HEK293 (cell line): ENCODE results near the gene ETV6.

Experiments used
- CTCF ChIA-PET: fragments of 350-600 bp; formaldehyde crosslinking; extraction: SDS; loops from one replicate; lab custom pipeline; 2021; ENCODE audit warnings: antibody characterized with exemption; lab: Yijun Ruan, JAX
- POLR2A ChIA-PET: fragments of 300-600 bp; formaldehyde crosslinking; extraction: SDS; loops from one replicate; lab custom pipeline; 2020; ENCODE audit warnings: antibody characterized with exemption, inconsistent platforms; lab: Yijun Ruan, JAX
- H3K27ac ChIP-seq: fragments of 200-500 bp; sonication (Bioruptor generic); 2 replicates; pipeline ENCODE4 v1.5.1; 2014; ENCODE audit warnings: low read depth, low read length, control low read depth, inconsistent platforms; ENCODE audit errors: extremely low read depth
- H3K36me3 ChIP-seq, 2 experiments: fragments of 200-500 bp in 1 of 2; sonication (Bioruptor generic) in 1 of 2; 1 replicate in 1 of 2; 2 replicates in 1 of 2; pipeline ENCODE4 v1.5.1; 2014 to 2017; ENCODE audit warnings: inconsistent platforms in 2 of 2, low read length in 2 of 2; ENCODE audit not compliant: control insufficient read depth in 2 of 2, insufficient read depth in 1 of 2
- H3K4me1 ChIP-seq: fragments of 200-500 bp; sonication (Bioruptor generic); 2 replicates; pipeline ENCODE4 v1.5.1; 2014; ENCODE audit warnings: mild to moderate bottlenecking, low read length, inconsistent platforms; ENCODE audit not compliant: control insufficient read depth, insufficient read depth
- H3K4me3 ChIP-seq: 2 replicates; pipeline ENCODE4 v1.5.1; 2011; ENCODE audit warnings: low read depth, mild to moderate bottlenecking, control low read depth, low read length, moderate library complexity
- H3K9me3 ChIP-seq: fragments of 200-500 bp; sonication (Bioruptor generic); 2 replicates; pipeline ENCODE4 v1.5.1; 2014; ENCODE audit warnings: low read depth, low read length, inconsistent platforms; ENCODE audit not compliant: control insufficient read depth, insufficient read depth
- HOXA7 ChIP-seq: sonication (generic); formaldehyde crosslinking; IDR thresholded peaks from 2 replicates; pipeline ENCODE4 v1.8.1; 2022; ENCODE audit warnings: missing genetic modification reagents, borderline replicate concordance
- ZNF157 ChIP-seq: fragments of 450-650 bp; formaldehyde crosslinking; IDR thresholded peaks from 2 replicates; pipeline ENCODE4 v1.5.1; 2016; ENCODE audit warnings: missing biosample characterization, missing genetic modification characterization
- ZNF214 ChIP-seq: fragments of 450-650 bp; formaldehyde crosslinking; IDR thresholded peaks from 2 replicates; pipeline ENCODE4 v1.5.1; 2017; ENCODE audit warnings: missing biosample characterization, mild to moderate bottlenecking, missing genetic modification characterization, borderline replicate concordance
- ZNF37A ChIP-seq: fragments of 450-650 bp; IDR thresholded peaks from 2 replicates; pipeline ENCODE4 v1.5.1; 2018; ENCODE audit warnings: missing biosample characterization, missing genetic modification characterization
- ZNF623 ChIP-seq: fragments of 450-650 bp; formaldehyde crosslinking; IDR thresholded peaks from 2 replicates; pipeline ENCODE4 v1.5.1; 2016; ENCODE audit warnings: missing biosample characterization, missing genetic modification characterization
- ZNF664 ChIP-seq: fragments of 450-650 bp; formaldehyde crosslinking; IDR thresholded peaks from 2 replicates; pipeline ENCODE4 v1.5.1; 2016; ENCODE audit warnings: missing biosample characterization, missing genetic modification characterization
- ZNF785 ChIP-seq: fragments of 450-650 bp; formaldehyde crosslinking; IDR thresholded peaks from 2 replicates; pipeline ENCODE4 v1.5.1; 2016; ENCODE audit warnings: missing biosample characterization, missing genetic modification characterization
- ZSCAN16 ChIP-seq: fragments of 450-650 bp; formaldehyde crosslinking; IDR thresholded peaks from 2 replicates; pipeline ENCODE4 v1.5.1; 2016; ENCODE audit warnings: missing biosample characterization, missing genetic modification characterization
- TF ChIP-seq, protein P1 (sequence below): fragments of 450-650 bp; formaldehyde crosslinking; conservative IDR thresholded peaks from 2 replicates; pipeline ENCODE4 v1.5.1; 2016; ENCODE audit warnings: low read depth, missing biosample characterization, missing genetic modification characterization
- TF ChIP-seq, protein P2 (sequence below): fragments of 450-650 bp; formaldehyde crosslinking; IDR thresholded peaks from 2 replicates; pipeline ENCODE4 v1.5.1; 2016; ENCODE audit warnings: missing biosample characterization, missing genetic modification characterization, borderline replicate concordance

ETV6 gene

DNA sequence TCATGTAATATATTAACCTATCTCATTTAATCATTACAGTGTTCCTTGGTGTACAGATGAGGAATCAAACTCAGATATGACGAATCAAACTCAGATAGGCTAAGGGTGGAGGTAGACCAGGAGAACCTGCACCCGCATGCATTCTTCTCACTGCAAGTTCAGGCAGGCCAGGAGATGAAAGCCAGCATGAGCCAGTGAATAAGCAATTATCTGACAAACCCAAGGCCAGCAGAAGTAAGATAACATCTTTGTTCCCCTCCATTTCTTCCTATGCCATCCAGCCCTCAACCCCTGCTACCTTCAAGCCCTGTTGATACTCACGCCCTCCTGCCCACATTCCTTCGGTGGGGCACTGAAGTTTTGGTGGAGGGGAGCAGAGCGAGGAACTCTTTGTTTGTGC lies 152.2 kb downstream of the ETV6 start:
- no peak overlapping the region for H3K27ac ChIP-seq
- ChIA-PET CTCF (no interaction called here), POLR2A (no interaction called here)

DNA sequence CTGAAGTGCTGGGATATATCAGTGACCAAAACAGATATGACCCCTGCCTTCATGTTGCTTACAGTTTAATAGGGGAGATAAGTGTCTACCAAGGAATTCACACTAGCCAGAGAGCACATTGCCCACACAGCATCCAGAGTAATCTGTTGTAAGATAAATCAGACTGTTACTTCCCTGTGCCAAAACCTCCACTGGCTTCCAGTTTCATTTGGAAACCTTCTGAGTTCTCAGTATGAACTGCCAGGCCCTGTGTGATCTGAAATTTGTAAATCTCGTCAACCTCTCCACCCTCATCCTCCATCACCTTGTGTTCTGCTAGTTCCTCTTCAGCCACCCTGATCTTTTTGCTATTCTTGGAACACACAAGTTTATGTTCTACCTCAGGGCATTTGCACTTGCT lies 154.7 kb downstream of the ETV6 start:
- POLR2A ChIA-PET = no interaction called here
- Histone ChIP-seq H3K36me3 (no peaks in the 10 kb centered on the region), H3K4me3 (no peak overlapping the region), H3K27ac (no peak overlapping the region), H3K4me1 (no peaks in the 10 kb centered on the region), H3K9me3 (no peaks in the 10 kb centered on the region)
- CTCF ChIA-PET = interaction anchor here (1.2 kb wide), 1 partner anchor 61 kb away, joined by 3 read pairs; no protein-coding TSS in a partner anchor
- no peak for TF ChIP-seq ZNF157 (tag by site-specific recombination)
- peak; percentile 60; the same call in 1 of the 2 replicates for TF ChIP-seq ZNF623 (tag by site-specific recombination)

More for the DNA sequence above, 152.2 kb downstream of the ETV6 start:
- H3K4me1 ChIP-seq = 0 out of 2 replicates have a peak, but pooled peaks cover 2% of the 10 kb centered on the region
- H3K9me3 ChIP-seq = no peaks in the 10 kb centered on the region
- TF ChIP-seq, protein P1, sequence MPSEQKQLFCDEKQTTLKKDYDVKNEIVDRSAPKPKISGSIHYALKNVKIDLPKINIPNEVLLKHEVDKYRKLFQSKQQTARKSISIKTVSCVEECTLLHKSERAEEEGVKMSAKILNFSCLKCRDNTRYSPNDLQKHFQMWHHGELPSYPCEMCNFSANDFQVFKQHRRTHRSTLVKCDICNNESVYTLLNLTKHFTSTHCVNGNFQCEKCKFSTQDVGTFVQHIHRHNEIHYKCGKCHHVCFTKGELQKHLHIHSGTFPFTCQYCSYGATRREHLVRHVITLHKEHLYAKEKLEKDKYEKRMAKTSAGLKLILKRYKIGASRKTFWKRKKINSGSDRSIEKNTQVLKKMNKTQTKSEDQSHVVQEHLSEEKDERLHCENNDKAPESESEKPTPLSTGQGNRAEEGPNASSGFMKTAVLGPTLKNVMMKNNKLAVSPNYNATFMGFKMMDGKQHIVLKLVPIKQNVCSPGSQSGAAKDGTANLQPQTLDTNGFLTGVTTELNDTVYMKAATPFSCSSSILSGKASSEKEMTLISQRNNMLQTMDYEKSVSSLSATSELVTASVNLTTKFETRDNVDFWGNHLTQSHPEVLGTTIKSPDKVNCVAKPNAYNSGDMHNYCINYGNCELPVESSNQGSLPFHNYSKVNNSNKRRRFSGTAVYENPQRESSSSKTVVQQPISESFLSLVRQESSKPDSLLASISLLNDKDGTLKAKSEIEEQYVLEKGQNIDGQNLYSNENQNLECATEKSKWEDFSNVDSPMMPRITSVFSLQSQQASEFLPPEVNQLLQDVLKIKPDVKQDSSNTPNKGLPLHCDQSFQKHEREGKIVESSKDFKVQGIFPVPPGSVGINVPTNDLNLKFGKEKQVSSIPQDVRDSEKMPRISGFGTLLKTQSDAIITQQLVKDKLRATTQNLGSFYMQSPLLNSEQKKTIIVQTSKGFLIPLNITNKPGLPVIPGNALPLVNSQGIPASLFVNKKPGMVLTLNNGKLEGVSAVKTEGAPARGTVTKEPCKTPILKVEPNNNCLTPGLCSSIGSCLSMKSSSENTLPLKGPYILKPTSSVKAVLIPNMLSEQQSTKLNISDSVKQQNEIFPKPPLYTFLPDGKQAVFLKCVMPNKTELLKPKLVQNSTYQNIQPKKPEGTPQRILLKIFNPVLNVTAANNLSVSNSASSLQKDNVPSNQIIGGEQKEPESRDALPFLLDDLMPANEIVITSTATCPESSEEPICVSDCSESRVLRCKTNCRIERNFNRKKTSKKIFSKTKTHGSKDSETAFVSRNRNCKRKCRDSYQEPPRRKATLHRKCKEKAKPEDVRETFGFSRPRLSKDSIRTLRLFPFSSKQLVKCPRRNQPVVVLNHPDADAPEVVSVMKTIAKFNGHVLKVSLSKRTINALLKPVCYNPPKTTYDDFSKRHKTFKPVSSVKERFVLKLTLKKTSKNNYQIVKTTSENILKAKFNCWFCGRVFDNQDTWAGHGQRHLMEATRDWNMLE (tag by site-specific recombination) = no peak
- TF ChIP-seq ZNF664 (tag by site-specific recombination) (peak; percentile 62; the same call in 1 of the 2 replicates), ZNF785 (no peak), ZSCAN16 (tag by site-specific recombination) (no peak), ZNF214 (no peak), HOXA7 (no peak)
- H3K4me3 ChIP-seq = no peak overlapping the region
- no peaks in the 10 kb centered on the region for H3K36me3 ChIP-seq

DNA sequence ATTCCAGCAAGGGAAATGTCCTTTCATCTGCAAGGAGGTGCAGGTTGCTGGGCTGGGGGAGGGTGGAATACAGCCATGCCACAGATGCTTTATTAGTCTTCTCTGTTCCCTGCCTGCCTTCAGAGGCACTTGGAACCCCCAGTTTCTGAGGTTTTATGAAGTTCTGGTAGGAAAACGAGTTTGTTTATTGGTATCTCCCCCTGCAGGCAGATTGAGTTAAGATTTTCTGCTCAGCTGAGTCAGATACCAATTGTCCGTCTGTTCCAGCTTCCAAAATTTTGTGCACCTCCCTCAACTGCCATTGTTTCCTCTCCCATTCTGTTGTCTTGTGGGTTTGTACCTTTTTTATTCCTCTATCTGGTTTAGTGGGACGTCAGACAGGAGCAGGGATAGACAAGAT lies 155.6 kb downstream of the ETV6 start:
- no peak for TF ChIP-seq ZNF37A (tag by site-specific recombination)
- TF ChIP-seq, protein P2, sequence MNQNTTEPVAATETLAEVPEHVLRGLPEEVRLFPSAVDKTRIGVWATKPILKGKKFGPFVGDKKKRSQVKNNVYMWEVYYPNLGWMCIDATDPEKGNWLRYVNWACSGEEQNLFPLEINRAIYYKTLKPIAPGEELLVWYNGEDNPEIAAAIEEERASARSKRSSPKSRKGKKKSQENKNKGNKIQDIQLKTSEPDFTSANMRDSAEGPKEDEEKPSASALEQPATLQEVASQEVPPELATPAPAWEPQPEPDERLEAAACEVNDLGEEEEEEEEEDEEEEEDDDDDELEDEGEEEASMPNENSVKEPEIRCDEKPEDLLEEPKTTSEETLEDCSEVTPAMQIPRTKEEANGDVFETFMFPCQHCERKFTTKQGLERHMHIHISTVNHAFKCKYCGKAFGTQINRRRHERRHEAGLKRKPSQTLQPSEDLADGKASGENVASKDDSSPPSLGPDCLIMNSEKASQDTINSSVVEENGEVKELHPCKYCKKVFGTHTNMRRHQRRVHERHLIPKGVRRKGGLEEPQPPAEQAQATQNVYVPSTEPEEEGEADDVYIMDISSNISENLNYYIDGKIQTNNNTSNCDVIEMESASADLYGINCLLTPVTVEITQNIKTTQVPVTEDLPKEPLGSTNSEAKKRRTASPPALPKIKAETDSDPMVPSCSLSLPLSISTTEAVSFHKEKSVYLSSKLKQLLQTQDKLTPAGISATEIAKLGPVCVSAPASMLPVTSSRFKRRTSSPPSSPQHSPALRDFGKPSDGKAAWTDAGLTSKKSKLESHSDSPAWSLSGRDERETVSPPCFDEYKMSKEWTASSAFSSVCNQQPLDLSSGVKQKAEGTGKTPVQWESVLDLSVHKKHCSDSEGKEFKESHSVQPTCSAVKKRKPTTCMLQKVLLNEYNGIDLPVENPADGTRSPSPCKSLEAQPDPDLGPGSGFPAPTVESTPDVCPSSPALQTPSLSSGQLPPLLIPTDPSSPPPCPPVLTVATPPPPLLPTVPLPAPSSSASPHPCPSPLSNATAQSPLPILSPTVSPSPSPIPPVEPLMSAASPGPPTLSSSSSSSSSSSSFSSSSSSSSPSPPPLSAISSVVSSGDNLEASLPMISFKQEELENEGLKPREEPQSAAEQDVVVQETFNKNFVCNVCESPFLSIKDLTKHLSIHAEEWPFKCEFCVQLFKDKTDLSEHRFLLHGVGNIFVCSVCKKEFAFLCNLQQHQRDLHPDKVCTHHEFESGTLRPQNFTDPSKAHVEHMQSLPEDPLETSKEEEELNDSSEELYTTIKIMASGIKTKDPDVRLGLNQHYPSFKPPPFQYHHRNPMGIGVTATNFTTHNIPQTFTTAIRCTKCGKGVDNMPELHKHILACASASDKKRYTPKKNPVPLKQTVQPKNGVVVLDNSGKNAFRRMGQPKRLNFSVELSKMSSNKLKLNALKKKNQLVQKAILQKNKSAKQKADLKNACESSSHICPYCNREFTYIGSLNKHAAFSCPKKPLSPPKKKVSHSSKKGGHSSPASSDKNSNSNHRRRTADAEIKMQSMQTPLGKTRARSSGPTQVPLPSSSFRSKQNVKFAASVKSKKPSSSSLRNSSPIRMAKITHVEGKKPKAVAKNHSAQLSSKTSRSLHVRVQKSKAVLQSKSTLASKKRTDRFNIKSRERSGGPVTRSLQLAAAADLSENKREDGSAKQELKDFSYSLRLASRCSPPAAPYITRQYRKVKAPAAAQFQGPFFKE = no peak
- Histone ChIP-seq H3K9me3 (no peaks in the 10 kb centered on the region), H3K4me3 (no peak overlapping the region), H3K36me3 (no peaks in the 10 kb centered on the region), H3K27ac (no peak overlapping the region), H3K4me1 (no peaks in the 10 kb centered on the region)
- CTCF ChIA-PET = interaction anchor here (1.1 to 1.2 kb wide), 2 partner anchors 62 to 155 kb away, joined by 3 read pairs; partner anchors contain the start of gene ETV6
- POLR2A ChIA-PET = no interaction called here
